GM21576 (cell line): ENCODE results near the gene PTGER1.

Experiments
- ATAC-seq: cut with Tn5 transposase; IDR thresholded peaks from one replicate; pipeline ENCODE4 v1.9.1; 2021; ENCODE audit warnings: mild to moderate bottlenecking, moderate library complexity; ENCODE audit not compliant: unreplicated experiment

The PTGER1 gene

GRCh38 chr19:14442891-14443631 lies 32.1 kb downstream of the PTGER1 start:
- ATAC-seq: no peak

DNA sequence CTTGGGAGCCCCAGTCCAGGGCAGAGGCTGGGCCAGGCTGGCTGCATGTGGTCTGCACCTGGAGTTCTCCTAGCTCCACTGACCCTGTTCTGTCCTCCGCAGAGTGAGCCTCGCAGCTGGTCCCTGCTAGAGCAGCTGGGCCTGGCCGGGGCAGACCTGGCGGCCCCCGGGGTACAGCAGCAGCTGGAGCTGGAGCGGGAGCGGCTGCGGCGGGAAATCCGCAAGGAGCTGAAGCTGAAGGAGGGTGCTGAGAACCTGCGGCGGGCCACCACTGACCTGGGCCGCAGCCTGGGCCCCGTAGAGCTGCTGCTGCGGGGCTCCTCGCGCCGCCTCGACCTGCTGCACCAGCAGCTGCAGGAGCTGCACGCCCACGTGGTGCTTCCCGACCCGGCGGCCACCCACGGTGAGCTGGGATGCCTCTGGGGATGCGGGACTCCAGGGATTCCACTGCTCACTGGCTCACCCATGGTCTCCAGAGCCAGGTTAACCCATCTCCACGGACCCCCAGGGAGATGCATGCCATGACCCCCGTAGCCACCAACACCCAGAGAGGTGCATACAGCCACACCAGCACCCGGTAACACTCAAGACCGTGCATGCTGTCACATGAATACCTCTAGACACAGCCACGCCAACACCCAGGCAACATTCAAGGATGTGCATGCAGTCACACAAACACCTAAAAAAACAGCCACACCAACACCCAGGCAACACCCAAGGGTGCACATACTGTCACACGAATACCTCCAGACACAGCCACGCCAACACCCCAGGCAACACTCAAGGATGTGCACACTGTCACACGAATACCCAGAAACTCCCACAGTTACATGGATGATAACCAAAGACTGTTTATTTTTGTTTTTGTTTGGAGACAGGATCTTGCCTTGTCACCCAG lies 33.9 kb downstream of the PTGER1 start:
- ATAC-seq: no peak

- ATAC-seq: peak; percentile 86
Observed at GRCh38 chr19:14440049-14440448, 35.1 kb downstream of the PTGER1 start.

DNA sequence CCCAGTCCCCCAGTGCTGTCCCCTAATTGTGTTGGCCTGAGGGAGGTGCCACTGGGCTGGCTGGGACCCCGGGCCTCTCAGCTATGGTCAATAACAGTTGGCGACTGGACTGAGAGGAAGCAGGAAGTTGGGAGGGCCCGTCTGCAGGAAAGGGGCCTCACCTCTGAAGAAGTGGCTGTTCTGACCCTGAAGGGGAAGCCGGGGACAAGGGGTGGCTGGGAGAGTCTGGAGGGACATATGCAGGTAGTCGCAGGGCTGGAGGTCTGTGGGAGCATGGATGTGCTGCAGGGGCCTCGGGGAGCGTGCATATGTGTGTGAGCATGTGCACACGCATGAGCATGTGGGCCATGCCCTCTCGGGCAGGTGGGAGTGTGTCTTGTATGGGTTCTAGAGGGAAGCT lies 36.1 kb downstream of the PTGER1 start:
- no peak for ATAC-seq

- ATAC-seq: no peak
Observed at GRCh38 chr19:14437578-14438140, 37.5 kb downstream of the PTGER1 start.

DNA sequence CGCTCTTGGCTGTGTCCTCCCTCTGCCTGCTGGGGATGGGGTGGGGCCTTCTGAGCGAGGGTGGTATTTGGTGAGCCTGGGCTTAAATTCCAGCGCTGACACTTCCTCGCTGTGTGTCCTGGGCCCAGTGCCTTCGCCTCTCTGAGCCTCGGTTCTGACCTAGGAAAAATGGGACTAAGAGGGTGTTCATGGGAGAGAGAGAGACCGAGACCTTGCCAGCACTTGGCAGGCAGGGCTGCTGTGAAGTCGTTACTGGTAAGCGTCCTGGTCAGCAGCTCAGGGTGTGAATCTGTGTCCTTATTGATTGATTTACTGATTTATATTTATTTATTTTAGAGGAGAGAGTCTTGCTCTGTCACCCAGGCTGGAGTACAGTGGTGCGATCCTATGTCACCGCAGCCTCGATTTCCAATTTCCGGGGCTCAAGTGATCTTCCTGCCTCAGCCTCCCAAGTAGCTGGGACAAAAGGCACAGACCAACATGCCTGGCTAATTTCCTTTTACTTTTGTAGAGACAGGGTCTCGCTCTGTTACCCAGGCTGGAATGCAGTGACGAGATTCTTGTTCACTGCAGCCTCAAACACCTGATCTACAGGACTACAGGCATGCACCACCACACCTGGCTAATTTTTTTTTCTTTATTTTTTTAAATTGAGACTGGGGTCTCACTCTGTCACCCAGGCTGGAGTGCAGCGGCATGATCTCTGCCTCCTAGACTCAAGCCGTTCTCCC lies 39.7 kb downstream of the PTGER1 start:
- no peak for ATAC-seq

GRCh38 chr19:14434543-14435319 lies 40.4 kb downstream of the PTGER1 start:
- no peak for ATAC-seq

- no peak for ATAC-seq
Observed at GRCh38 chr19:14433554-14434501, 41.3 kb downstream of the PTGER1 start.

DNA sequence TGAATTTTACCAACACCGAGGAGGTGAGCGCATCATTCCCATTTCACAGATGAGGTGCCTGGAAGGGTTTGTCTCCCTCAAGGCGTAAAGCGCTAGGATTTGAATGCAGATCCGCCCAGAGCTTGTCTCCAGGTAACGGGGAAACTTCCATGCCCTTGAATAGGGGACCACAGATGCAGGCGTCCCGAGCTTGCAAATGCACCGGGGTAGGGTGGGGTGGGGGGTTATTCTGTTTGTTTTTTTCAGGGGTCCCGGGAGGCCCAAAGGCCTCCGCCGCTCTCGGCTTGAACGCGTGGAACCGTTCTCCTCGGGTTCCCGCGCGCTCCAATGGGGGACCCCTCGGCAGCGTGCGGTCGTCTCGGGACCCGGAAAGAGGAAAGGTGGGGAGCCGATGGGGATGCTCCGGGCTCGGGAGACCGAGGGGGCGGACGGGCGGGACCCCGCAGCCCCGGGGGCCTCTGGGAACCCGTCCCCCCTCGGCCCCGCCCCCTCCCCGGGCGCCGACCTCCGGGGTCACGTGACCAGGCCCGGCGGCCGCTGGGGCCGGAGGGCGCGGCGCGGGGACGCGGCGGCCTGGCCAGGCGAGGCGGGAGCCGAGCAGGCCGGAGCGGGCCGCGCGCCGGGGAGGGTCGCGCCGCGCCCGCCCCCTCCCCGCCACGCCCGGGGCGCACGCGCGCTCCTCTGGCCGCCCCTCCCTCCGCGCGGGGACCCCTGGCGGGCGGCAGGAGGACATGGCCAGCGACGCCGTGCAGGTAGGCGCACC lies 42.2 kb downstream of the PTGER1 start, which contains the start of gene PKN1:
Gene PKN1 (plus strand): TSS at position 516 of the 763 bp plus-strand sequence. CDS start 216 bp downstream, at position 732.
- no peak for ATAC-seq

GRCh38 chr19:14430712-14431111 lies 44.4 kb downstream of the PTGER1 start:
- no peak for ATAC-seq

DNA sequence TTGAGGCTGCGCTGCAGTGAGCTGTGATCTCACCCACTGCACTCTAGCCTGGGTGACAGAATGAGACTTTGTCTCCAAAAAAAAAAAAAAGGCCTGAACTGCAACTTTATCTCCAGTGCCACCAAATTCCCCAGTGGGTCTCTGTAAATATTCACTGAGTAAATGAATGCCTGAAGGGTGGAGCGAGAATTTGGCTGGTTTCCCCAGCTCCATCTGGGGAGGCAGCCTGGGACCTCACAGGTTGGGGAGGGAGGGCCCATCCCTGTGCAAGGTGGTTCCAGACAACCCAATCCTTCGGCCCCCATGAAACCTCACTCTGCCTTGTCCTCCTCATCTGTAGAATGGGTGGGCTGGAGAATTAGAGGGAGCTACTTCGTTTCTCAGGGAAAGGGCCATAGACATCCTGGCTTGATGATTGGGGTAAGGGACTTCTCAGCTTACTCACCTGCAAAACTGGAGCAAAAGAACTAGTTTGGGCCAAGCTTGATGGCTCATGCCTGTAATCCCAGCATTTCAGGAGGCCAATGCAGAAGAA lies 46.2 kb downstream of the PTGER1 start:
- ATAC-seq: no peak

DNA sequence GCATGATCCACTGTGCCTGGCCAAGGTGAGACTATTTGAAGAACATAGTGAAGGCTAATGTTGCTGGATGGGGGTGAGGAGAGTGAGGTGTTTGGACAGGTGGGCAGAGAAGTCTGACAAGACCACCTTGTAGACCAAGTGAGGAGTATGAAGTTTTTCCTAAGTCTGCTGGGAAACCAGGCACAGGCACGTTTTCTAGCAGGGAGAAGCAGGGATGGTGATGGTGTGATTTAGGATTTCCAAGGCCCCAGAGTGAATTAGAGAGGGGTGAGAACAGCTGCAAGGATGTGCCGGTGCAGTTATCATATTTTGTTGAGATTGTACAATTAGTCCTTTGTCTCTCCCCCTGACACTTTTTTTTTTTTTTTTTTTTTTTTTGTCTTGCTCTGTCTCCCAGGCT lies 47.7 kb downstream of the PTGER1 start:
- ATAC-seq: no peak

- ATAC-seq: no peak
Observed at GRCh38 chr19:14425696-14426138, 49.4 kb downstream of the PTGER1 start.
